ENCODE measurements around the gene POU6F2.

DNA sequence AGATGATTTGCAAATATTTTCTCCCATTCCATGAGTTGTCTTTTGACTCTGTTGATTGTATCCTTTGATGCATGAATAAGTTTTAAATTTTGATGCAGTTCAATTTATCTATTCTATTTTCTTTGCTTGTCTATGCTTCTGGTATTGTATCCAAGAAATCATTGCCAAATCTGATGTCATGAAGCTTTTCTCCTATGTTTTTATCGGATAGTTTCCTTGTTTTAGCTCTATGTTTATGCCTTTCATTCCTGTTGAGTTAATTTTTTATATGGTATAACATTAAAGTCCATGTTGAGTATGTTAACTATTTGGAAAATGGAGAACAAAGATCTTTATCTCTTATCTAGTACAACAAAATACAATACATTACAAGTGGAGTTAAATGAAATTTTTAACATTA lies 41.1 kb upstream of the POU6F2 start:
- TF ChIP-seq, protein P1, sequence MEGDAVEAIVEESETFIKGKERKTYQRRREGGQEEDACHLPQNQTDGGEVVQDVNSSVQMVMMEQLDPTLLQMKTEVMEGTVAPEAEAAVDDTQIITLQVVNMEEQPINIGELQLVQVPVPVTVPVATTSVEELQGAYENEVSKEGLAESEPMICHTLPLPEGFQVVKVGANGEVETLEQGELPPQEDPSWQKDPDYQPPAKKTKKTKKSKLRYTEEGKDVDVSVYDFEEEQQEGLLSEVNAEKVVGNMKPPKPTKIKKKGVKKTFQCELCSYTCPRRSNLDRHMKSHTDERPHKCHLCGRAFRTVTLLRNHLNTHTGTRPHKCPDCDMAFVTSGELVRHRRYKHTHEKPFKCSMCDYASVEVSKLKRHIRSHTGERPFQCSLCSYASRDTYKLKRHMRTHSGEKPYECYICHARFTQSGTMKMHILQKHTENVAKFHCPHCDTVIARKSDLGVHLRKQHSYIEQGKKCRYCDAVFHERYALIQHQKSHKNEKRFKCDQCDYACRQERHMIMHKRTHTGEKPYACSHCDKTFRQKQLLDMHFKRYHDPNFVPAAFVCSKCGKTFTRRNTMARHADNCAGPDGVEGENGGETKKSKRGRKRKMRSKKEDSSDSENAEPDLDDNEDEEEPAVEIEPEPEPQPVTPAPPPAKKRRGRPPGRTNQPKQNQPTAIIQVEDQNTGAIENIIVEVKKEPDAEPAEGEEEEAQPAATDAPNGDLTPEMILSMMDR (IDR thresholded peaks at IDR 0.05): no peak
- TF ChIP-seq EZH2 (IDR thresholded peaks at IDR 0.05; ENCODE audit: borderline replicate concordance, insufficient read depth, low read depth, low read length, poor library complexity, severe bottlenecking): no peak
